ENCODE results near the gene PHLDA1. TPM values are rescaled to one million over a fixed set of nuclear protein-coding genes. Genes with fewer than 3 reads are reported as not detected.

Gene PHLDA1
- total and polyA plus RNA-seq, 10 of the 15 experiments (the other 5 are each of a cell fraction or from before 2014, with no cell fraction given), result 0.66 to 14.2 (median 1.3) TPM

DNA sequence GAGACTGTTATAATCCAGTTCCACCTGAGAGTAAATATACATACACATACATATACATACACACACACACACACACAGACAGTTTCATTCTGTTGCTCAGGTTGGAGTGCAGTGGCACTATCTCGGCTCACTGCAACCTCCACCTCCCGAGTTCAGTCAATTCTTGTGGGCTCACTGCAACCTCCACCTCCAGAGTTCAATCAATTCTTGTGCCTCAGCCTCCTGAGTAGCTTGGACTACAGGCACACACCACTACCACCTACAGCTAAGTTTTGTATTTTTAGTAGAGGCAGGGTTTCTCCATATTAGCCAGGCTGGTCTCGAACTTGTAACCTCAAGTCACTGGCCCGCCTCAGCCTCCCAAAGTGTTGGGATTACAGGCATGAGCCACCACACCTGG lies 8.9 kb upstream of the PHLDA1 start (continued):
- TF ChIP-seq, protein P1, sequence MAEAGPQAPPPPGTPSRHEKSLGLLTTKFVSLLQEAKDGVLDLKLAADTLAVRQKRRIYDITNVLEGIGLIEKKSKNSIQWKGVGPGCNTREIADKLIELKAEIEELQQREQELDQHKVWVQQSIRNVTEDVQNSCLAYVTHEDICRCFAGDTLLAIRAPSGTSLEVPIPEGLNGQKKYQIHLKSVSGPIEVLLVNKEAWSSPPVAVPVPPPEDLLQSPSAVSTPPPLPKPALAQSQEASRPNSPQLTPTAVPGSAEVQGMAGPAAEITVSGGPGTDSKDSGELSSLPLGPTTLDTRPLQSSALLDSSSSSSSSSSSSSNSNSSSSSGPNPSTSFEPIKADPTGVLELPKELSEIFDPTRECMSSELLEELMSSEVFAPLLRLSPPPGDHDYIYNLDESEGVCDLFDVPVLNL (IDR thresholded peaks at IDR 0.05; ENCODE audit: low read depth, low read length), result no peak
- no peak for TF ChIP-seq ZNF217 (IDR thresholded peaks at IDR 0.05)
- TF ChIP-seq RAD21 (IDR thresholded peaks at IDR 0.05; ENCODE audit: insufficient read depth, low read depth, low read length), result no peak
- TF ChIP-seq ATF7 (IDR thresholded peaks at IDR 0.05; ENCODE audit: low read depth), result no peak
- no peak for TF ChIP-seq CHD2 (IDR thresholded peaks at IDR 0.05; ENCODE audit: borderline replicate concordance, low read depth, low read length)
- no peak for TF ChIP-seq ESRRA (IDR thresholded peaks at IDR 0.05; ENCODE audit: low read length)
- no peak for TF ChIP-seq DPF2 (IDR thresholded peaks at IDR 0.05)
- TF ChIP-seq, protein P2, sequence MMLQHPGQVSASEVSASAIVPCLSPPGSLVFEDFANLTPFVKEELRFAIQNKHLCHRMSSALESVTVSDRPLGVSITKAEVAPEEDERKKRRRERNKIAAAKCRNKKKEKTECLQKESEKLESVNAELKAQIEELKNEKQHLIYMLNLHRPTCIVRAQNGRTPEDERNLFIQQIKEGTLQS (IDR thresholded peaks at IDR 0.05; ENCODE audit: borderline replicate concordance, extremely low read depth, low read depth, low read length), result no peak

DNA sequence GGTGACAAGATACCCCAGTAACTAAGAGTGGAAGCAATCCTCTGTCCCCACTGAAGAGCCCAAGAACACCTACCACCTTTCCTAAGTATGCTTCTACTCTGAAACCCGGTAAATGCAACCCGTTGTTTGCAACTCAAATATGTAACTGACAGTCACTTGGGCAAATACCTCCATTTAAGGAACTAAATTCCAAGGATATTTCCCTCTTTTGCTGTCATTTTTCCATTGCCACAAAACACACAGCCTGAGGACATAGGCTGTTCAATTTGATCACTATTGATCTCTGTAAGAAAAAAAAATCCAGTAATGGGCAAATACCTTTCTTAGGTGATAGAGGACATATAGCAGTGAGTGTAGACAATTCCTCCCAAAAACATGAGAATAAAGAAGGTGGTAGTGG lies 6.6 kb upstream of the PHLDA1 start:
- SMC1A ChIA-PET (ENCODE audit: uncharacterized antibody, unreplicated experiment), result interaction anchor here (0.7 to 16.5 kb wide), 16 partner anchors 10 to 553 kb away, joined by 3 to 268 read pairs (median 8); partner anchors contain the start of gene KRR1
- Histone ChIP-seq H4K20me1 (ENCODE audit: control insufficient read depth, insufficient read depth) (no peaks in the 10 kb centered on the region), H3K9me3 (replicated peaks; ENCODE audit: control insufficient read depth, insufficient read depth, low read length) (no peaks in the 10 kb centered on the region), H2AFZ (ENCODE audit: control insufficient read depth, low read depth, low read length) (no peak overlapping the region), H3K79me2 (ENCODE audit: control insufficient read depth, insufficient read depth, low read length) (no peaks in the 10 kb centered on the region), H3K4me2 (ENCODE audit: control insufficient read depth, insufficient read depth) (no peak overlapping the region), H3K36me3 (ENCODE audit: control insufficient read depth in 2 of 2, insufficient read depth in 2 of 2, low read length in 1 of 2) (peaks cover 0 to 3% of the 10 kb centered on the region in 2 experiments; a peak in 1 of 4 replicates), H3K9ac (ENCODE audit: control insufficient read depth, insufficient read depth, low read length) (no peak overlapping the region), H3K27ac (ENCODE audit: control insufficient read depth, insufficient read depth) (no peak overlapping the region), H3K4me3 (no peak overlapping the region), H3K27me3 (replicated peaks in 1 of 2; ENCODE audit: control insufficient read depth in 2 of 2, insufficient read depth in 2 of 2, low read length in 1 of 2) (no peaks in the 10 kb centered on the region), H3K4me1 (ENCODE audit: control insufficient read depth, insufficient read depth, low read length) (no peaks in the 10 kb centered on the region)
- POLR2A ChIA-PET, result no interaction called here
- RAD21 ChIA-PET (ENCODE audit: unreplicated experiment), result interaction anchor here (0.9 to 3.8 kb wide), 13 partner anchors 13 to 704 kb away, joined by 3 to 55 read pairs (median 7); partner anchors contain the start of genes BBS10 and KRR1
- no peak for DNase-seq (ENCODE audit: low read depth, low spot score)
- CTCF ChIA-PET, result interaction anchor here (0.7 to 5.6 kb wide), 19 partner anchors 17 to 558 kb away, joined by 3 to 131 read pairs (median 8); partner anchors contain the start of genes GLIPR1 and KRR1
- no peak for ATAC-seq
- no peak for TF ChIP-seq CREB1 (IDR thresholded peaks at IDR 0.05; ENCODE audit: low read depth)
- no peak for TF ChIP-seq TCF3 (IDR thresholded peaks at IDR 0.05; ENCODE audit: borderline replicate concordance, insufficient read depth, low read depth, low read length)
- TF ChIP-seq, protein P3, sequence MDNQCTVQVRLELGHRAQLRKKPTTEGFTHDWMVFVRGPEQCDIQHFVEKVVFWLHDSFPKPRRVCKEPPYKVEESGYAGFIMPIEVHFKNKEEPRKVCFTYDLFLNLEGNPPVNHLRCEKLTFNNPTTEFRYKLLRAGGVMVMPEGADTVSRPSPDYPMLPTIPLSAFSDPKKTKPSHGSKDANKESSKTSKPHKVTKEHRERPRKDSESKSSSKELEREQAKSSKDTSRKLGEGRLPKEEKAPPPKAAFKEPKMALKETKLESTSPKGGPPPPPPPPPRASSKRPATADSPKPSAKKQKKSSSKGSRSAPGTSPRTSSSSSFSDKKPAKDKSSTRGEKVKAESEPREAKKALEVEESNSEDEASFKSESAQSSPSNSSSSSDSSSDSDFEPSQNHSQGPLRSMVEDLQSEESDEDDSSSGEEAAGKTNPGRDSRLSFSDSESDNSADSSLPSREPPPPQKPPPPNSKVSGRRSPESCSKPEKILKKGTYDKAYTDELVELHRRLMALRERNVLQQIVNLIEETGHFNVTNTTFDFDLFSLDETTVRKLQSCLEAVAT (IDR thresholded peaks at IDR 0.05), result no peak
- TF ChIP-seq RFX5 (IDR thresholded peaks at IDR 0.05; ENCODE audit: low read depth, low read length), result no peak
- TF ChIP-seq, protein P4, sequence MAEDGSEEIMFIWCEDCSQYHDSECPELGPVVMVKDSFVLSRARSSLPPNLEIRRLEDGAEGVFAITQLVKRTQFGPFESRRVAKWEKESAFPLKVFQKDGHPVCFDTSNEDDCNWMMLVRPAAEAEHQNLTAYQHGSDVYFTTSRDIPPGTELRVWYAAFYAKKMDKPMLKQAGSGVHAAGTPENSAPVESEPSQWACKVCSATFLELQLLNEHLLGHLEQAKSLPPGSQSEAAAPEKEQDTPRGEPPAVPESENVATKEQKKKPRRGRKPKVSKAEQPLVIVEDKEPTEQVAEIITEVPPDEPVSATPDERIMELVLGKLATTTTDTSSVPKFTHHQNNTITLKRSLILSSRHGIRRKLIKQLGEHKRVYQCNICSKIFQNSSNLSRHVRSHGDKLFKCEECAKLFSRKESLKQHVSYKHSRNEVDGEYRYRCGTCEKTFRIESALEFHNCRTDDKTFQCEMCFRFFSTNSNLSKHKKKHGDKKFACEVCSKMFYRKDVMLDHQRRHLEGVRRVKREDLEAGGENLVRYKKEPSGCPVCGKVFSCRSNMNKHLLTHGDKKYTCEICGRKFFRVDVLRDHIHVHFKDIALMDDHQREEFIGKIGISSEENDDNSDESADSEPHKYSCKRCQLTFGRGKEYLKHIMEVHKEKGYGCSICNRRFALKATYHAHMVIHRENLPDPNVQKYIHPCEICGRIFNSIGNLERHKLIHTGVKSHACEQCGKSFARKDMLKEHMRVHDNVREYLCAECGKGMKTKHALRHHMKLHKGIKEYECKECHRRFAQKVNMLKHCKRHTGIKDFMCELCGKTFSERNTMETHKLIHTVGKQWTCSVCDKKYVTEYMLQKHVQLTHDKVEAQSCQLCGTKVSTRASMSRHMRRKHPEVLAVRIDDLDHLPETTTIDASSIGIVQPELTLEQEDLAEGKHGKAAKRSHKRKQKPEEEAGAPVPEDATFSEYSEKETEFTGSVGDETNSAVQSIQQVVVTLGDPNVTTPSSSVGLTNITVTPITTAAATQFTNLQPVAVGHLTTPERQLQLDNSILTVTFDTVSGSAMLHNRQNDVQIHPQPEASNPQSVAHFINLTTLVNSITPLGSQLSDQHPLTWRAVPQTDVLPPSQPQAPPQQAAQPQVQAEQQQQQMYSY (CRISPR knock-in tag; IDR thresholded peaks at IDR 0.05), result no peak
- TF ChIP-seq TBL1XR1 (IDR thresholded peaks at IDR 0.05; ENCODE audit: low read depth, low read length), result no peak
- TF ChIP-seq NR2F1 (conservative IDR thresholded peaks at IDR 0.05), result no peak
- TF ChIP-seq SMAD1 (IDR thresholded peaks at IDR 0.05; ENCODE audit: low read depth, partially characterized antibody), result no peak
- in situ Hi-C loops (cut with MboI), result loop anchor here (5.0 kb wide), 2 partner anchors 511 to 706 kb away; partner anchors contain the start of genes CAPS2 and GLIPR1L1
- no peak for FAIRE-seq
- no TSS peak for BruUV-seq (replicated peaks)
- intact Hi-C loops (cut with micrococcal nuclease; ENCODE audit: unreplicated experiment), result no loop called here
- 0% methylated on average over 2 of the region's 2 CpGs for WGBS (ENCODE audit: insufficient coverage, insufficient replicate concordance, low lambda C conversion rate, missing lambda C conversion rate)
